Endothelial cell of umbilical vein (primary cell): Measurements from ENCODE around the gene CCDC170. TPM values are rescaled to one million over a fixed set of nuclear protein-coding genes. Genes with fewer than 3 reads are reported as not detected.

Experiments
- BruUV-seq: library from RNA; stranded (reverse); fragments of 400-500 nt; replicated peaks from 2 replicates; lab custom pipeline; 2021; lab: Mats Ljungman, UMichigan
- CTCF ChIA-PET: fragments of 300-600, 350-600 bp; sonication (Branson Sonifier 250); formaldehyde crosslinking; loops from one replicate; lab custom pipeline; 2021; ENCODE audit warnings: antibody characterized with exemption, inconsistent platforms; lab: Charles Lee
- POLR2A ChIA-PET: fragments of 300-600, 350-600 bp; sonication (Branson Sonifier 250); formaldehyde crosslinking; loops from one replicate; lab custom pipeline; 2021; ENCODE audit warnings: antibody characterized with exemption, inconsistent platforms; lab: Charles Lee
- DNase-seq: peaks from one replicate; pipeline ENCODE4 v3.0.0-alpha.2; 2011; ENCODE audit warnings: low read depth, low spot score
- FAIRE-seq: peaks from 2 replicates; lab custom pipeline; 2011; peaks lifted over from hg19 to GRCh38; lab: Jason Lieb, UNC
- H2AFZ ChIP-seq: 2 replicates; pipeline ENCODE4 v1.6.0; 2012; ENCODE audit warnings: low read depth, low read length, control low read depth, inconsistent platforms
- H3K27ac ChIP-seq: 2 replicates; pipeline ENCODE4 v1.5.1; 2011; ENCODE audit warnings: low read depth, mild to moderate bottlenecking, control low read depth, low read length, moderate library complexity; ENCODE audit not compliant: insufficient read depth
- H3K27me3 ChIP-seq, 2 experiments: 2 replicates each; pipeline versions ENCODE4 v1.6.0 to v1.6.1; 2011; ENCODE audit warnings: low read length in 2 of 2, mixed read lengths in 1 of 2; ENCODE audit not compliant: control insufficient read depth in 2 of 2, insufficient read depth in 2 of 2
- H3K36me3 ChIP-seq, 2 experiments: 2 replicates in 1 of 2; 3 replicates in 1 of 2; pipeline ENCODE4 v1.5.1; 2011; ENCODE audit warnings: low read length in 2 of 2, mild to moderate bottlenecking in 1 of 2, moderate library complexity in 1 of 2; ENCODE audit not compliant: control insufficient read depth in 2 of 2, insufficient read depth in 2 of 2; ENCODE audit errors: extremely low read depth in 1 of 2
- H3K4me1 ChIP-seq: 3 replicates; pipeline ENCODE4 v1.5.1; 2011; ENCODE audit warnings: mild to moderate bottlenecking, low read length; ENCODE audit not compliant: control insufficient read depth, insufficient read depth; ENCODE audit errors: extremely low read depth
- H3K4me2 ChIP-seq: 2 replicates; pipeline ENCODE4 v1.6.1; 2011; ENCODE audit warnings: low read length, control low read depth, mixed read lengths; ENCODE audit not compliant: insufficient read depth
- H3K4me3 ChIP-seq, 3 experiments: fragments of 200-600 bp in 1 of 3; sonication (generic), shearing (Covaris generic) in 1 of 3; replicated peaks in 1 of 3; 2 replicates each; pipeline ENCODE4 v1.5.1; 2011 to 2016; ENCODE audit warnings: control low read depth in 3 of 3, low read length in 3 of 3, mild to moderate bottlenecking in 2 of 3, inconsistent platforms in 1 of 3, low read depth in 1 of 3, moderate library complexity in 1 of 3; ENCODE audit not compliant: insufficient read depth in 1 of 3
- H3K79me2 ChIP-seq: 2 replicates; pipeline ENCODE4 v1.6.0; 2012; ENCODE audit warnings: low read length, inconsistent platforms; ENCODE audit not compliant: control insufficient read depth, insufficient read depth
- H3K9ac ChIP-seq: replicated peaks from 2 replicates; pipeline ENCODE3; 2011; ENCODE audit warnings: low read length, control low read depth; ENCODE audit not compliant: insufficient read depth; ENCODE audit errors: extremely low read depth
- H3K9me1 ChIP-seq: replicated peaks from 3 replicates; pipeline ENCODE4 v1.6.0; 2011; ENCODE audit warnings: mild to moderate bottlenecking, low read length; ENCODE audit not compliant: control insufficient read depth, insufficient read depth; ENCODE audit errors: extremely low read depth
- H3K9me3 ChIP-seq: replicated peaks from 2 replicates; pipeline ENCODE4 v1.5.1; 2012; ENCODE audit warnings: low read length, inconsistent platforms; ENCODE audit not compliant: control insufficient read depth, insufficient read depth
- H4K20me1 ChIP-seq: replicated peaks from 2 replicates; pipeline ENCODE3; 2011; ENCODE audit warnings: mild to moderate bottlenecking, low read length; ENCODE audit not compliant: control insufficient read depth, insufficient read depth; ENCODE audit errors: extremely low read depth
- CTCF ChIP-seq, 2 donors: IDR thresholded peaks; 1 replicate in 1 of 2; 2 replicates in 1 of 2; pipeline ENCODE4 v1.5.1; 2011; ENCODE audit warnings: low read length in 2 of 2, mild to moderate bottlenecking in 2 of 2, moderate library complexity in 2 of 2, control low read depth in 1 of 2, inconsistent platforms in 1 of 2, low read depth in 1 of 2; ENCODE audit not compliant: insufficient read depth in 1 of 2; ENCODE audit errors: extremely low read depth in 1 of 2
- EZH2 ChIP-seq: IDR thresholded peaks from 2 replicates; pipeline ENCODE4 v1.6.1; 2012; ENCODE audit warnings: borderline replicate concordance, low read depth, mild to moderate bottlenecking, moderate library complexity, low read length, inconsistent platforms; ENCODE audit not compliant: severe bottlenecking
- FOS ChIP-seq: IDR thresholded peaks from 2 replicates; pipeline ENCODE4 v1.6.1; 2011; ENCODE audit warnings: mild to moderate bottlenecking, low read length, moderate library complexity, borderline replicate concordance; ENCODE audit not compliant: insufficient read depth
- GATA2 ChIP-seq: IDR thresholded peaks from 2 replicates; pipeline ENCODE4 v1.7.0; 2011; ENCODE audit warnings: low read depth, mild to moderate bottlenecking, moderate library complexity, mixed read lengths, low read length; ENCODE audit not compliant: insufficient read length, insufficient read depth
- JUN ChIP-seq: IDR thresholded peaks from 2 replicates; pipeline ENCODE4 v1.6.1; 2011; ENCODE audit warnings: borderline replicate concordance, low read depth; ENCODE audit not compliant: insufficient read length, insufficient read depth
- MAX ChIP-seq: IDR thresholded peaks from 2 replicates; pipeline ENCODE4 v1.6.1; 2011; ENCODE audit not compliant: insufficient read depth, insufficient read length
- MYC ChIP-seq: IDR thresholded peaks from one replicate; pipeline ENCODE4 v1.6.1; 2011; ENCODE audit warnings: mild to moderate bottlenecking, low read depth, low read length
- POLR2A ChIP-seq: IDR thresholded peaks from 2 replicates; pipeline ENCODE4 v1.6.1; 2012; ENCODE audit warnings: low read depth, mild to moderate bottlenecking, control low read depth, low read length
- POLR2AphosphoS5 ChIP-seq: IDR thresholded peaks from 2 replicates; pipeline ENCODE4 v1.6.1; 2012; ENCODE audit warnings: low read depth, mild to moderate bottlenecking, control low read depth, low read length, moderate library complexity; ENCODE audit not compliant: insufficient read depth
- dilution Hi-C: fragments of 300-500 bp; cut with MboI; formaldehyde crosslinking; loops from one replicate; pipeline ENCODE4 v1.15.0; 2019; ENCODE audit warnings: low sequenced_read_pairs; ENCODE audit not compliant: extremely low pct_ligation_motif_present
- intact Hi-C: fragments of 100-400 bp; cut with micrococcal nuclease; formaldehyde crosslinking; loops from one replicate; pipeline ENCODE4 v1.10.0; 2022
- polyA plus RNA-seq, 4 experiments: library from polyadenylated mRNA; depleted of rRNA in 3 of 4; stranded (reverse) in 3 of 4; unstranded in 1 of 4; fragments of >200 nt; gene quantifications; 2 replicates each; pipeline versions ENCODE4 v1.2.1 to v1.2.3, GENCODE V29; 2011 to 2012; ENCODE audit warnings: missing spikeins in 1 of 4
- total RNA-seq: library from RNA; stranded (reverse); gene quantifications from 2 replicates; pipeline ENCODE4 v1.2.3, GENCODE V29; 2021

The CCDC170 gene
- total and polyA plus RNA-seq, 2 donors (not counting 3 experiments of a cell fraction or from before 2014, with no cell fraction given): 0.07 to 0.21 TPM

GRCh38 chr6:151590742-151591141 lies 96.9 kb downstream of the CCDC170 start:
- Histone ChIP-seq H3K9ac (no peak overlapping the region), H3K36me3 (no peaks in the 10 kb centered on the region), H3K4me2 (no peak overlapping the region), H3K9me1 (no peaks in the 10 kb centered on the region), H3K79me2 (no peaks in the 10 kb centered on the region), H3K27me3 (no peaks in the 10 kb centered on the region), H4K20me1 (no peaks in the 10 kb centered on the region), H3K4me3 (no peak overlapping the region), H3K4me1 (no peaks in the 10 kb centered on the region), H2AFZ (no peak overlapping the region), H3K27ac (no peak overlapping the region), H3K9me3 (no peaks in the 10 kb centered on the region)
- FAIRE-seq (no peak), DNase-seq (no peak)
- dilution Hi-C loops: no loop called here
- POLR2A ChIA-PET: no interaction called here
- CTCF ChIA-PET: interaction anchor here (0.5 kb wide), 1 partner anchor 677 kb away, joined by 3 read pairs; no protein-coding TSS in a partner anchor
- intact Hi-C loops: no loop called here
- no peak for TF ChIP-seq POLR2A
- no peak for TF ChIP-seq EZH2
- TF ChIP-seq JUN: no peak
- TF ChIP-seq FOS: no peak
- TF ChIP-seq MYC: no peak
- no peak for TF ChIP-seq MAX
- no peak for TF ChIP-seq POLR2AphosphoS5
- no peak for TF ChIP-seq CTCF (IDR thresholded peaks at IDR 0.05; ENCODE audit: extremely low read depth in 1 of 2, insufficient read depth in 1 of 2, low read depth in 1 of 2, low read length in 2 of 2)
- TF ChIP-seq GATA2: no peak
- BruUV-seq: no TSS peak
